Dermis blood vessel endothelial cell (primary cell): Measurements from ENCODE around the gene AOC3. TPM values are rescaled to one million over a fixed set of nuclear protein-coding genes. Genes with fewer than 3 reads are reported as not detected.
"Not testable (repeated sequence)": the region's sequence is repeated elsewhere in the genome, so short reads cannot be mapped to it uniquely, and the experiment has no call there.

Experiments
- DNase-seq: peaks from one replicate; pipeline ENCODE4 v3.0.0; 2010
- total RNA-seq: library from RNA; depleted of rRNA; stranded (reverse); fragments of >200 nt; gene quantifications from 2 replicates; pipeline ENCODE4 v1.2.3, GENCODE V29; 2014

AOC3 gene
- total RNA-seq, 1 donor from 2014 or later, result 0.17 TPM

GRCh38 chr17:42844761-42845555, 6.0 kb upstream of the AOC3 start:
- DNase-seq, result no peak

- DNase-seq, result no peak
Measured at GRCh38 chr17:42845556-42845917, 5.5 kb upstream of the AOC3 start.

- DNase-seq, result no peak
Measured at GRCh38 chr17:42845918-42846593, 4.9 kb upstream of the AOC3 start.

DNA sequence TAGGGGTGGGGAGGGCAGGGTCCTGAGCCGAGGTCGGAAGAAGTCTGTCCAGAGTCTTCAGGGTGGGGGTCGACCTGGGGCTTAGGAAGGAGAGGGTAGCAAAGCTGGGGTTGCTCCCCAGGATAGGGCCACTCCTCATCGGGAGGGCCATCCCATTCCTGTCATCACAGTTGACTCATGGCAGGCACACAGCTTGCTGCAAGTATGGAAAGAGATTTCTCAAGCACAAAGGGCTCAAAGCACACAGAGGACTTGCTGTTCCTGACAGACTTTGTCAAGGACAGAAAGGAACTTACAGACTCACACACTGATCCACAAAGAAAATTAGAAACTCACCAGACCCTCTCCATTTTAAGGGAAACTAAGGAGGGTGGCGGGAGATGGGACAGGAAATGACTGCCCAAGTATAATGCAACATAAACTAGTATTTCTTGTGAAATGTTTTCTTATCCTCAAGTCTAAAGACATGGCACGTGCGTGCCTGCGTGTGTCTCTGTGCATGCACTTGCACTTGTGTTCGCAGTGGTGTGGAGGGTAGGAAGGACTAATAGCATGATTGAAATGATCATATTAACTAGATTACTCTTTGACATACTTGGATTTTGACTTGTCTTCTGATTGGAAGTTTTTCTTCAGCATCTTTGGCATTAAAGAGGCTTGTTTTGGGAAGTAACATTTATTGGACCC, 4.3 kb upstream of the AOC3 start:
- DNase-seq, result no peak

DNA sequence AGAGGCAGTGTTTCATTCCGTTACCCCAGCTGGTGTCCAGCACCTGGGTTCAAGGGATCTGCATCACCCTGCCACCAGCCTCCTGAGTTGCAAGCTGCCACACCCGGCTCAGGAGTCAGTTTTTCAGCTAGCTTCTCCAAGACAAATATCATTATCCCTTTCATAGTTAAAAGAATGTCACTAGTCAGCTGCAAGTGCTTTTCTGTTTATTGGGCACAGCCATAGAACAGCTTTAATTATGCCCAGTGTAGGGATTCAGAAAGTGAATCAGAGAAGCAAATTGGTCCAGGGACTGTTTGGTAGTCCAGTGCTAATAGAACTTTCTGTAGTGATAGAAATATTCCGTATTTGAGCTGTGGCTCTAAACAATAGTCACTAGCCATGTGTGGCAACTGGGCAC, 2.9 kb upstream of the AOC3 start:
- no peak for DNase-seq

- DNase-seq, result no peak
Measured at GRCh38 chr17:42849031-42849430, 2.0 kb upstream of the AOC3 start.

DNA sequence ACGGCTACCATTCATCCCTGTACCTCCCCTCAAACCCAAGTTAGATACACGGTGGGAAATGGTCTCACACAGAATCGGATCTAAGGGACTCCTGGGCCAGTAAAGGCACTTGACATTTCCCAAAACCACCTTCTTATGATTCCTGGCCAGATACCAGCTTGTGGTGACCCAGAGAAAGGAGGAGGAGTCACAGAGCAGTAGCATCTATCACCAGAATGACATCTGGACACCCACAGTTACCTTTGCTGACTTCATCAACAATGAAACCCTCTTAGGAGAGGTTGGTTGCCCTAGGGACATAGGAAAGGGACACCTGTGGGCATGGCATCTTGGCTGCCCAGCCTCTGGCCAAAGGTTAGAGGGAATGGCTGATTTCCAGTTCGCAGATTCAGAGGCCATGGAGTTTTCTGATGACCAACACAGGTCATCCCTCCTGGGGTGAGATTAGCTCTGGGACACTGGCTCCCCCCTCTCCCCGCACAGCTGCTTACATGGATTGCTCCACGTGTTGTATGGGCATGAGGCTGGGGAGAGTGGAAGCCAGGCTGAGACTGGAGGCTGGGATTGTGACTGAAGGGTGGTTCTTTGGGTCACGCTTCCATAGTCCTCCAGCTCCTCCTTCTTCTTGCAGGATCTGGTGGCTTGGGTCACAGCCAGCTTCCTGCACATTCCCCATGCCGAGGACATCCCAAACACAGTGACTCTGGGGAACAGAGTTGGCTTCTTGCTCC, 1.4 kb upstream of the AOC3 start:
- DNase-seq, result no peak

DNA sequence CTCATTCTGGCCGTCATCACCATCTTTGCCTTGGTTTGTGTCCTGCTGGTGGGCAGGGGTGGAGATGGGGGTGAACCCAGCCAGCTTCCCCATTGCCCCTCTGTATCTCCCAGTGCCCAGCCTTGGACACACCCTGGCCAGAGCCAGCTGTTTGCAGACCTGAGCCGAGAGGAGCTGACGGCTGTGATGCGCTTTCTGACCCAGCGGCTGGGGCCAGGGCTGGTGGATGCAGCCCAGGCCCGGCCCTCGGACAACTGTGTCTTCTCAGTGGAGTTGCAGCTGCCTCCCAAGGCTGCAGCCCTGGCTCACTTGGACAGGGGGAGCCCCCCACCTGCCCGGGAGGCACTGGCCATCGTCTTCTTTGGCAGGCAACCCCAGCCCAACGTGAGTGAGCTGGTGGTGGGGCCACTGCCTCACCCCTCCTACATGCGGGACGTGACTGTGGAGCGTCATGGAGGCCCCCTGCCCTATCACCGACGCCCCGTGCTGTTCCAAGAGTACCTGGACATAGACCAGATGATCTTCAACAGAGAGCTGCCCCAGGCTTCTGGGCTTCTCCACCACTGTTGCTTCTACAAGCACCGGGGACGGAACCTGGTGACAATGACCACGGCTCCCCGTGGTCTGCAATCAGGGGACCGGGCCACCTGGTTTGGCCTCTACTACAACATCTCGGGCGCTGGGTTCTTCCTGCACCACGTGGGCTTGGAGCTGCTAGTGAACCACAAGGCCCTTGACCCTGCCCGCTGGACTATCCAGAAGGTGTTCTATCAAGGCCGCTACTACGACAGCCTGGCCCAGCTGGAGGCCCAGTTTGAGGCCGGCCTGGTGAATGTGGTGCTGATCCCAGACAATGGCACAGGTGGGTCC, 607 bp downstream of the AOC3 start:
- not testable (repeated sequence) for DNase-seq

- no peak for DNase-seq
Measured at GRCh38 chr17:42852351-42852750, 1.4 kb downstream of the AOC3 start.

- DNase-seq, result no peak
Measured at GRCh38 chr17:42853004-42853403, 2.0 kb downstream of the AOC3 start.

DNA sequence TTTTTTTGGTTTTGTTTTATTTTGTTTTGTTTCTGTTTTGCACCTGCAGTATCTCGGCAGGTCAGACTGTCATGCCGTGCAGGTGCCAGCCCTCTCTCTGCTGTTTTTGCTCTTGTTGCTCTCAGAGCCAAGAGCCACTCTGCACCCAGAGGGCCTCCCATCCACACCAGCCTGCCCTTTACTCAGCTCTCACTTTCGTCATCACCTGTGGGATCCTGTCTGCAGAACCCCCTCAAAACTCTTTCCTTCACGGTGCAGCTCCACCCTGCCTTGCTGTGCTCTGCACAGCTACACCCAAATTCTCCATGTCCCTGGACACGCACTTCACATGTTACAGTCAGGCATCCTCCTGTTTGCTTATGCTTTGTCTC, 2.6 kb downstream of the AOC3 start:
- no peak for DNase-seq

- DNase-seq, result no peak
Measured at GRCh38 chr17:42853968-42854790, 3.2 kb downstream of the AOC3 start.

GRCh38 chr17:42855048-42855596, 4.1 kb downstream of the AOC3 start:
- DNase-seq, result no peak

DNA sequence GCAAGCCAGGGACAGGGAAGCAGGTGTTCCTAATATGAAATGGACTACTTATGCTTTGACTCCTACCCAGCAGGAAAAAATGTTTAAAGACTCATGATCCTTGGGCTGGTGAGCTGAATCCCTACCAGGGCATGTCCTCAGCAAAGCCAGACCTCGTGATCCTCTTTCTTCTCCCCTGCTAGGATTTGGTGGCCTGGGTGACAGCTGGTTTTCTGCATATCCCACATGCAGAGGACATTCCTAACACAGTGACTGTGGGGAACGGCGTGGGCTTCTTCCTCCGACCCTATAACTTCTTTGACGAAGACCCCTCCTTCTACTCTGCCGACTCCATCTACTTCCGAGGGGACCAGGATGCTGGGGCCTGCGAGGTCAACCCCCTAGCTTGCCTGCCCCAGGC, 5.1 kb downstream of the AOC3 start:
- not testable (repeated sequence) for DNase-seq

DNA sequence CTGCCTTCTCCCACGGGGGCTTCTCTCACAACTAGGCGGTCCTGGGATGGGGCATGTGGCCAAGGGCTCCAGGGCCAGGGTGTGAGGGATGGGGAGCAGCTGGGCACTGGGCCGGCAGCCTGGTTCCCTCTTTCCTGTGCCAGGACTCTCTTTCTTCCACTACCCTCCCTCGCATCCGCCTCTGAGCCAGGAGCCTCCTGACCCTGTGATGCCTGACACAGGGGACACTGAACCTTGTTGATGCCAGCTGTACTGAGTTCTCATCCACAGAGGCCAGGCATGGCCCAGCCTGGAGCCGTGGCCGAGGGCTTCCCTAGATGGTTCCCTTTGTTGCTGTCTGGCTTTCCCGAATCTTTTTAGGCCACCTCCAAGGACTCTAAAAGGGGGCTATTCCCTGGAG, 5.5 kb downstream of the AOC3 start:
- not testable (repeated sequence) for DNase-seq

GRCh38 chr17:42857389-42857788, 6.4 kb downstream of the AOC3 start:
- DNase-seq, result no peak

- no peak for DNase-seq
Measured at GRCh38 chr17:42865638-42866094, 14.7 kb downstream of the AOC3 start.

DNA sequence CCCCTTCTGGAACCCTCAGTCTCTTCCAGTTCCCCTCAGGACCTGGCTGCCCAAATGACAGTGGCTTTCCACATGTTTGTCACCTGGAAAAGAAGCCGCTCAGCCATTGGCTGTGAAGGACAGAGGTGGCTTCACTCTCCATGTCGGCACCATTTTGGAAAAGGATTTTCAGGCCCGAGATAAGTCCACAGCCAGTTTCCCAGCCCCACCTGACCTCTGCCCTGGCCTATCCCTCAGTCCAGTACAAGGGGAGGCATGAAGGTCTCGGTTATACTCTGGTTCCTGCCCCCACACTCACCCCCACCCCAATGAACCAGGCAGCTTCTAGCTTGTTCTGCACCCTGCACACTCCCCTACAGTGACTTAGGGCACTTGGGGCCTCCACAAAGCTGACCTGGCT, 15.2 kb downstream of the AOC3 start:
- DNase-seq, result no peak

DNA sequence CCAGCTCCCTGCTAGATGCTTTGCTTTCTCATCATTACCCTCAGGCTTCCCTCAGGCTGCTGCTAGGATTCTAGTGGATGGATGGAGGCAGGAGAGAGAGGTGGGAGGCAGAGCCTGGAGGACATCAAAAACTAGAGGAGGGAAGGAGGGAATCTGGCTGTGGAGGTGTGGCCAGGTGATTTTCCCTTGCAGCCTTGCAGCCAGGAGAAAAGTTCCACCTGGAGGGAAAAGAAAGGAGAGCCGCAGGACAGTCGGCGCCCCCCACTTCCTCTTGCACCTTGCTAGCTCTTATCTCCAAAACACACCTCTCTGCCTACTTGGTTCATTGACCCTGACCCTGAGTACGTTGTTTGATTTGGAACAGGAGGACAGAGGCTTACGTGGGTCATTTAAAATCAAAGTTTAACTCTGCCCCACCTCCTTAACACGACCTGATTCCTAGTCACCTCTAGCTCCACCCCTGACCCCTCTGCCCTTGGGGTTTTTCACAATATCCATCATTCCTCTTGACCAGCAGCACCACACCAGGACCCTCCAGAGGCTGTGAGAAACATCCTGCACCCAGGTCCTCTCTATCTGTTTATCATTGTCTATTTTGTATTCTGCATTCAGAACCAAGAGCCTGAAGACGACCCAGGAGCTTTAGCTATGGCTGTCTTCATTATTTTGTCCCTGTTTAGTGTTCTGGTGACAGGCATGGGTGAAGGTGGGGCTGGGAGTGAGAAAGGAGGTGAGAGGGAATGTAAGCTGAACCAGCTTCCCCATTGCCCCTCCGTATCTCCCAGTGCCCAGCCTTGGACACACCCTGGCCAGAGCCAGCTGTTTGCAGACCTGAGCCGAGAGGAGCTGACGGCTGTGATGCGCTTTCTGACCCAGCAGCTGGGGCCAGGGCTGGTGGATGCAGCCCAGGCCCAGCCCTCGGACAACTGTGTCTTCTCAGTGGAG, 15.9 kb downstream of the AOC3 start:
- DNase-seq, result no peak
